ENCODE measurements around the gene LGI2. TPM values are rescaled to one million over a fixed set of nuclear protein-coding genes. Genes with fewer than 3 reads are reported as not detected.

The LGI2 gene
- total and polyA plus RNA-seq, 9 of the 15 experiments (the other 6 are each of a cell fraction or from before 2014, with no cell fraction given), result 0.03 to 0.07 TPM; not detected in 7

DNA sequence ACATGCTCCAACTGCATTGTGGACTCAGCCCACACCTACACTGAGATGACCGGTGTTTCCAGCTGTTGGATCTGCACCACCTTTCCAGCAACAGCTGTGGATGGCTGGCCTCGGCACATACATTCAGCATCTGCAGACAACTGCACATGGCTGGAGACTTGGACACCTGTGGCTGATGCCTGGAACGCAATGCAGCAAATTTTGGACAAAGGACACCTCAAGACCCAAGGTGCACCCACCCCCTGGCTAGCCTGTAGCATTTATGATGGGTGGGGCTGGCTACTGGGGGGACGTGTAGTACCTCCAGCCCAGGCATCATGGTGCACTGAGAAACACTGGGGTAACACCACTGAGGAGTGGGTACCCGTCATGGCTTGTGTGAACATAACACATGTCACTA is 60.6 kb downstream of the LGI2 start:
- H3K4me3 ChIP-seq, result no peak overlapping the region
- no peaks in the 10 kb centered on the region for H3K4me1 ChIP-seq (replicated peaks in 1 of 2; ENCODE audit: control insufficient read depth in 2 of 2, insufficient read depth in 2 of 2, low read length in 2 of 2)
- H3K27me3 ChIP-seq (ENCODE audit: control insufficient read depth in 2 of 2, insufficient read depth in 2 of 2, low read length in 2 of 2), result peaks cover 0 to 9% of the 10 kb centered on the region in 2 experiments; a peak in 3 of 5 replicates
- H3K27ac ChIP-seq (ENCODE audit: extremely low read depth, low read depth, low read length), result no peak overlapping the region
- intact Hi-C loops (cut with micrococcal nuclease), result no loop called here
- POLR2A ChIA-PET, result no interaction called here
- H3K4me2 ChIP-seq (ENCODE audit: insufficient read depth, low read length), result no peak overlapping the region
- in situ Hi-C loops (cut with MboI), result no loop called here
- DNase-seq (ENCODE audit: extremely low read depth in 1 of 4, low spot score in 3 of 4) (no peak), FAIRE-seq (no peak), ATAC-seq (no peak)
- no peaks in the 10 kb centered on the region for H4K20me1 ChIP-seq (replicated peaks; ENCODE audit: control insufficient read depth, insufficient read depth, low read length)
- no peaks in the 10 kb centered on the region for H3K36me3 ChIP-seq (ENCODE audit: control insufficient read depth, insufficient read depth, low read length)
- 1% methylated on average over 5 of the region's 5 CpGs for WGBS (ENCODE audit: insufficient coverage, low coverage, missing lambda C conversion rate)
- peaks cover 6% of the 10 kb centered on the region; the same call in 1 of the 2 replicates for H3K9me3 ChIP-seq (replicated peaks; ENCODE audit: control insufficient read depth, insufficient read depth, low read depth, low read length)
- no peaks in the 10 kb centered on the region for H3K9me1 ChIP-seq (ENCODE audit: control insufficient read depth, insufficient read depth, low read length)
- TF ChIP-seq PHF8 (IDR thresholded peaks at IDR 0.05; ENCODE audit: borderline replicate concordance, low read length), result no peak
- no peak for TF ChIP-seq HNRNPK (IDR thresholded peaks at IDR 0.05; ENCODE audit: low read depth, low read length, poor library complexity, severe bottlenecking)
- TF ChIP-seq FOXA1 (IDR thresholded peaks at IDR 0.05; ENCODE audit: borderline replicate concordance), result no peak
- no peak for TF ChIP-seq CREM (IDR thresholded peaks at IDR 0.05; ENCODE audit: low read depth)
- no peak for TF ChIP-seq POLR2B (IDR thresholded peaks at IDR 0.05; ENCODE audit: low read depth, partially characterized antibody)
- CTCF ChIA-PET (ENCODE audit: low intra/inter-chr PET ratio), result no interaction called here
- no peak overlapping the region for H2AFZ ChIP-seq (ENCODE audit: low read depth, low read length)
- BruUV-seq (replicated peaks), result no TSS peak
- H3K79me2 ChIP-seq (ENCODE audit: control insufficient read depth, insufficient read depth, low read length), result no peaks in the 10 kb centered on the region
- no peak overlapping the region for H3K9ac ChIP-seq (ENCODE audit: insufficient read depth in 1 of 2, low read depth in 2 of 2, low read length in 2 of 2)

DNA sequence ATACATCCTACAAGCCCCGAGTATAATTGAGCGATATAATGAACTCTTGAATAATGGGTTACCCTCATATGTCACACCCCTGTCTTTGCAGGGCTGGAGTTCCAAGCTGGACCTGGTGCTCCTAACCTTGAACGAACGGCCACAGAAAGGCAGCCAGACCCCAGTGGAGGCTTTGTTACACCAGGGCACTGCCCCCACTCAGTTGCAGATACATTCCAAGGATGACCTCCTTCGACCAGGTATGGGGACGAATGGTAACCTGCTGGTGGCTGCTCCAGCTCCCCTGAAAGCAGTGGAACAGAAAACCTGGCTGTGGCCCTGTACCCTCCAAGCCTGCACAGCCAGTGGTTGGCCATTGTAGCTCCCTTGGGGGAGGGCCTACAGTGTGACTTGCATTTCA is 61.3 kb downstream of the LGI2 start:
- H3K9ac ChIP-seq (ENCODE audit: insufficient read depth in 1 of 2, low read depth in 2 of 2, low read length in 2 of 2), result no peak overlapping the region
- TF ChIP-seq ZNF282 (CRISPR knock-in tag; IDR thresholded peaks at IDR 0.05) (no peak), ZNF589 (CRISPR knock-in tag; IDR thresholded peaks at IDR 0.05; ENCODE audit: low read depth) (no peak), SRSF9 (IDR thresholded peaks at IDR 0.05; ENCODE audit: borderline replicate concordance, low read depth, low read length) (no peak), ZC3H8 (IDR thresholded peaks at IDR 0.05) (no peak)
- TF ChIP-seq, protein P1, sequence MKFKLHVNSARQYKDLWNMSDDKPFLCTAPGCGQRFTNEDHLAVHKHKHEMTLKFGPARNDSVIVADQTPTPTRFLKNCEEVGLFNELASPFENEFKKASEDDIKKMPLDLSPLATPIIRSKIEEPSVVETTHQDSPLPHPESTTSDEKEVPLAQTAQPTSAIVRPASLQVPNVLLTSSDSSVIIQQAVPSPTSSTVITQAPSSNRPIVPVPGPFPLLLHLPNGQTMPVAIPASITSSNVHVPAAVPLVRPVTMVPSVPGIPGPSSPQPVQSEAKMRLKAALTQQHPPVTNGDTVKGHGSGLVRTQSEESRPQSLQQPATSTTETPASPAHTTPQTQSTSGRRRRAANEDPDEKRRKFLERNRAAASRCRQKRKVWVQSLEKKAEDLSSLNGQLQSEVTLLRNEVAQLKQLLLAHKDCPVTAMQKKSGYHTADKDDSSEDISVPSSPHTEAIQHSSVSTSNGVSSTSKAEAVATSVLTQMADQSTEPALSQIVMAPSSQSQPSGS (CRISPR knock-in tag; IDR thresholded peaks at IDR 0.05), result no peak
- TF ChIP-seq, protein P2, sequence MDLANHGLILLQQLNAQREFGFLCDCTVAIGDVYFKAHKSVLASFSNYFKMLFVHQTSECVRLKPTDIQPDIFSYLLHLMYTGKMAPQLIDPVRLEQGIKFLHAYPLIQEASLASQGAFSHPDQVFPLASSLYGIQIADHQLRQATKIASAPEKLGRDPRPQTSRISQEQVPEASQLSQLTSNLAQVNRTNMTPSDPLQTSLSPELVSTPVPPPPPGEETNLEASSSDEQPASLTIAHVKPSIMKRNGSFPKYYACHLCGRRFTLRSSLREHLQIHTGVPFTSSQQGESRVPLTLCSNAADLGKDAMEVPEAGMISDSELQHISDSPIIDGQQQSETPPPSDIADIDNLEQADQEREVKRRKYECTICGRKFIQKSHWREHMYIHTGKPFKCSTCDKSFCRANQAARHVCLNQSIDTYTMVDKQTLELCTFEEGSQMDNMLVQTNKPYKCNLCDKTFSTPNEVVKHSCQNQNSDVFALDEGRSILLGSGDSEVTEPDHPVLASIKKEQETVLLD (IDR thresholded peaks at IDR 0.05), result no peak
- intact Hi-C loops (cut with micrococcal nuclease) (no loop called here), in situ Hi-C loops (cut with MboI) (no loop called here)
- H3K9me1 ChIP-seq (ENCODE audit: control insufficient read depth, insufficient read depth, low read length), result no peaks in the 10 kb centered on the region
- ChIA-PET CTCF (ENCODE audit: low intra/inter-chr PET ratio) (no interaction called here), POLR2A (no interaction called here)
- BruUV-seq (replicated peaks), result no TSS peak
- FAIRE-seq (no peak), ATAC-seq (no peak), DNase-seq (ENCODE audit: extremely low read depth in 1 of 4, low spot score in 3 of 4) (no peak)
- no peaks in the 10 kb centered on the region for H3K4me1 ChIP-seq (replicated peaks in 1 of 2; ENCODE audit: control insufficient read depth in 2 of 2, insufficient read depth in 2 of 2, low read length in 2 of 2)
- H3K27me3 ChIP-seq (ENCODE audit: control insufficient read depth in 2 of 2, insufficient read depth in 2 of 2, low read length in 2 of 2), result peaks cover 0 to 9% of the 10 kb centered on the region in 2 experiments; a peak in 3 of 5 replicates
- H2AFZ ChIP-seq (ENCODE audit: low read depth, low read length), result no peak overlapping the region
- H3K4me2 ChIP-seq (ENCODE audit: insufficient read depth, low read length), result no peak overlapping the region
- no peaks in the 10 kb centered on the region for H3K36me3 ChIP-seq (ENCODE audit: control insufficient read depth, insufficient read depth, low read length)
- no peaks in the 10 kb centered on the region for H4K20me1 ChIP-seq (replicated peaks; ENCODE audit: control insufficient read depth, insufficient read depth, low read length)
- H3K79me2 ChIP-seq (ENCODE audit: control insufficient read depth, insufficient read depth, low read length), result no peaks in the 10 kb centered on the region
- no peak overlapping the region for H3K27ac ChIP-seq (ENCODE audit: extremely low read depth, low read depth, low read length)
- H3K4me3 ChIP-seq, result no peak overlapping the region
- H3K9me3 ChIP-seq (replicated peaks; ENCODE audit: control insufficient read depth, insufficient read depth, low read depth, low read length), result peaks cover 6% of the 10 kb centered on the region; the same call in 1 of the 2 replicates
- 2% methylated on average over 6 of the region's 6 CpGs for WGBS (ENCODE audit: insufficient coverage, low coverage, missing lambda C conversion rate)
